WTC11 (cell line): ENCODE measurements around the gene SH2B3. TPM values are rescaled to one million over a fixed set of nuclear protein-coding genes. Genes with fewer than 3 reads are reported as not detected.
A peak's percentile ranks its signal among the peaks of the same experiment; 100 is the strongest.

Experiments
- ATAC-seq: fragments of 200-7000 bp; cut with Tn5 transposase; 2 replicates; pipeline ENCODE4 v1.10.0; 2021; ENCODE audit warnings: mild to moderate bottlenecking, moderate library complexity
- CTCF ChIA-PET: fragments of 300-600 bp; sonication (Branson Sonifier 250); formaldehyde crosslinking; loops from one replicate; lab custom pipeline; 2021; ENCODE audit warnings: antibody characterized with exemption; lab: Charles Lee
- POLR2A ChIA-PET: fragments of 350-600 bp; sonication (Branson Sonifier 250); formaldehyde crosslinking; loops from one replicate; lab custom pipeline; 2021; ENCODE audit warnings: antibody characterized with exemption; lab: Charles Lee
- DNase-seq: peaks from one replicate; pipeline ENCODE4 v3.0.0; 2021; ENCODE audit warnings: low spot score
- H3K27ac Mint-ChIP-seq: 2 replicates; pipeline ENCODE4 v1.8.0; 2021; ENCODE audit warnings: mixed read lengths
- H3K27me3 Mint-ChIP-seq: 2 replicates; pipeline ENCODE4 v1.8.0; 2021; ENCODE audit warnings: low read depth, mild to moderate bottlenecking, moderate library complexity, mixed read lengths
- H3K36me3 Mint-ChIP-seq: 2 replicates; pipeline ENCODE4 v1.8.0; 2021; ENCODE audit warnings: mixed read lengths
- H3K4me1 Mint-ChIP-seq: 2 replicates; pipeline ENCODE4 v1.8.0; 2022; ENCODE audit warnings: mixed read lengths
- H3K4me3 Mint-ChIP-seq: 2 replicates; pipeline ENCODE4 v1.8.0; 2021; ENCODE audit warnings: mild to moderate bottlenecking, moderate library complexity, mixed read lengths
- H3K9me3 Mint-ChIP-seq: 2 replicates; pipeline ENCODE4 v1.8.0; 2021; ENCODE audit warnings: mixed read lengths
- CBFB ChIP-seq: sonication (generic); formaldehyde crosslinking; IDR thresholded peaks from 2 replicates; pipeline ENCODE4 v1.8.1; 2022; ENCODE audit warnings: mild to moderate bottlenecking, low read depth, missing genetic modification reagents
- CREB1 ChIP-seq: sonication (generic); formaldehyde crosslinking; IDR thresholded peaks from 2 replicates; pipeline ENCODE4 v1.8.0; 2023; ENCODE audit warnings: mild to moderate bottlenecking, missing genetic modification reagents
- CREM ChIP-seq: sonication (generic); formaldehyde crosslinking; IDR thresholded peaks from 2 replicates; pipeline ENCODE4 v1.8.1; 2022; ENCODE audit warnings: mild to moderate bottlenecking, missing genetic modification reagents, moderate library complexity
- ESRRA ChIP-seq: sonication (generic); formaldehyde crosslinking; IDR thresholded peaks from 2 replicates; pipeline ENCODE4 v1.8.1; 2022; ENCODE audit warnings: mild to moderate bottlenecking, missing genetic modification reagents, borderline replicate concordance
- ETV6 ChIP-seq: sonication (generic); formaldehyde crosslinking; IDR thresholded peaks from 2 replicates; pipeline ENCODE4 v1.8.1; 2022; ENCODE audit warnings: mild to moderate bottlenecking, missing genetic modification reagents
- FOXJ3 ChIP-seq: sonication (generic); formaldehyde crosslinking; IDR thresholded peaks from 2 replicates; pipeline ENCODE4 v1.9.0; 2021; ENCODE audit warnings: missing genetic modification reagents, mild to moderate bottlenecking, borderline replicate concordance
- FOXK1 ChIP-seq: sonication (generic); formaldehyde crosslinking; IDR thresholded peaks from 2 replicates; pipeline ENCODE4 v1.8.0; 2022; ENCODE audit warnings: mild to moderate bottlenecking, moderate library complexity, missing genetic modification reagents
- FOXP1 ChIP-seq: sonication (generic); formaldehyde crosslinking; IDR thresholded peaks from 2 replicates; pipeline ENCODE4 v1.8.0; 2022; ENCODE audit warnings: missing genetic modification reagents, mild to moderate bottlenecking, moderate library complexity, borderline replicate concordance
- GABPB1 ChIP-seq: sonication (generic); formaldehyde crosslinking; IDR thresholded peaks from 2 replicates; pipeline ENCODE4 v1.8.1; 2023; ENCODE audit warnings: mild to moderate bottlenecking, missing genetic modification reagents
- JUN ChIP-seq: sonication (generic); formaldehyde crosslinking; IDR thresholded peaks from 2 replicates; pipeline ENCODE4 v1.8.0; 2023; ENCODE audit warnings: mild to moderate bottlenecking, missing genetic modification reagents
- MXD4 ChIP-seq: fragments of 250-450 bp; sonication (Bioruptor Pico); IDR thresholded peaks from 2 replicates; pipeline ENCODE4 v1.8.0; 2021; ENCODE audit warnings: mild to moderate bottlenecking, moderate library complexity, borderline replicate concordance
- NFE2L1 ChIP-seq: sonication (generic); formaldehyde crosslinking; IDR thresholded peaks from 2 replicates; pipeline ENCODE4 v1.8.1; 2023; ENCODE audit warnings: missing genetic modification reagents
- NFYB ChIP-seq: sonication (generic); formaldehyde crosslinking; conservative IDR thresholded peaks from 2 replicates; pipeline ENCODE4 v1.8.0; 2022; ENCODE audit warnings: low read depth, missing genetic modification reagents
- RELA ChIP-seq: sonication (generic); formaldehyde crosslinking; IDR thresholded peaks from 2 replicates; pipeline ENCODE4 v1.8.1; 2022; ENCODE audit warnings: missing genetic modification reagents, mild to moderate bottlenecking, borderline replicate concordance
- SMAD4 ChIP-seq: sonication (generic); formaldehyde crosslinking; IDR thresholded peaks from 2 replicates; pipeline ENCODE4 v1.8.0; 2022; ENCODE audit warnings: mild to moderate bottlenecking, missing genetic modification reagents
- SP1 ChIP-seq: sonication (generic); formaldehyde crosslinking; conservative IDR thresholded peaks from 2 replicates; pipeline ENCODE4 v1.8.1; 2022; ENCODE audit warnings: missing genetic modification reagents
- TCF7 ChIP-seq: sonication (generic); formaldehyde crosslinking; IDR thresholded peaks from 2 replicates; pipeline ENCODE4 v1.8.0; 2022; ENCODE audit warnings: mild to moderate bottlenecking, low read depth, missing genetic modification reagents, moderate library complexity
- TP53 ChIP-seq: sonication (generic); formaldehyde crosslinking; IDR thresholded peaks from 2 replicates; pipeline ENCODE4 v1.8.1; 2023; ENCODE audit warnings: mild to moderate bottlenecking, missing genetic modification reagents
- ZNF138 ChIP-seq: sonication (generic); formaldehyde crosslinking; conservative IDR thresholded peaks from 2 replicates; pipeline ENCODE4 v1.8.1; 2022; ENCODE audit warnings: mild to moderate bottlenecking, moderate library complexity, missing genetic modification reagents
- total RNA-seq: library from RNA; stranded (reverse); gene quantifications from 3 replicates; pipeline ENCODE4 v1.2.3, GENCODE V29; 2021
- TF ChIP-seq, protein P1 (sequence below): sonication (generic); formaldehyde crosslinking; IDR thresholded peaks from 2 replicates; pipeline ENCODE4 v1.8.0; 2022; ENCODE audit warnings: mild to moderate bottlenecking, missing genetic modification reagents
- TF ChIP-seq, protein P2 (sequence below): sonication (generic); formaldehyde crosslinking; IDR thresholded peaks from 2 replicates; pipeline ENCODE4 v1.8.0; 2022; ENCODE audit warnings: missing genetic modification reagents
- TF ChIP-seq, protein P3 (sequence below): sonication (generic); formaldehyde crosslinking; IDR thresholded peaks from 2 replicates; pipeline ENCODE4 v1.8.1; 2023; ENCODE audit warnings: mild to moderate bottlenecking, moderate library complexity, missing genetic modification reagents
- TF ChIP-seq, protein P4 (sequence below): sonication (generic); formaldehyde crosslinking; IDR thresholded peaks from 2 replicates; pipeline ENCODE4 v1.8.0; 2022; ENCODE audit warnings: mild to moderate bottlenecking, missing genetic modification reagents
- TF ChIP-seq, protein P5 (sequence below): sonication (generic); formaldehyde crosslinking; IDR thresholded peaks from 2 replicates; pipeline ENCODE4 v1.8.1; 2023; ENCODE audit warnings: mild to moderate bottlenecking, missing genetic modification reagents
- TF ChIP-seq, protein P6 (sequence below): sonication (generic); formaldehyde crosslinking; IDR thresholded peaks from 2 replicates; pipeline ENCODE4 v1.8.0; 2023; ENCODE audit warnings: missing genetic modification reagents
- TF ChIP-seq, protein P7 (sequence below): sonication (generic); formaldehyde crosslinking; IDR thresholded peaks from 2 replicates; pipeline ENCODE4 v1.8.1; 2022; ENCODE audit warnings: mild to moderate bottlenecking, moderate library complexity, missing genetic modification reagents

The SH2B3 gene
- total RNA-seq, 1 experiment from 2014 or later: 31.8 TPM

DNA sequence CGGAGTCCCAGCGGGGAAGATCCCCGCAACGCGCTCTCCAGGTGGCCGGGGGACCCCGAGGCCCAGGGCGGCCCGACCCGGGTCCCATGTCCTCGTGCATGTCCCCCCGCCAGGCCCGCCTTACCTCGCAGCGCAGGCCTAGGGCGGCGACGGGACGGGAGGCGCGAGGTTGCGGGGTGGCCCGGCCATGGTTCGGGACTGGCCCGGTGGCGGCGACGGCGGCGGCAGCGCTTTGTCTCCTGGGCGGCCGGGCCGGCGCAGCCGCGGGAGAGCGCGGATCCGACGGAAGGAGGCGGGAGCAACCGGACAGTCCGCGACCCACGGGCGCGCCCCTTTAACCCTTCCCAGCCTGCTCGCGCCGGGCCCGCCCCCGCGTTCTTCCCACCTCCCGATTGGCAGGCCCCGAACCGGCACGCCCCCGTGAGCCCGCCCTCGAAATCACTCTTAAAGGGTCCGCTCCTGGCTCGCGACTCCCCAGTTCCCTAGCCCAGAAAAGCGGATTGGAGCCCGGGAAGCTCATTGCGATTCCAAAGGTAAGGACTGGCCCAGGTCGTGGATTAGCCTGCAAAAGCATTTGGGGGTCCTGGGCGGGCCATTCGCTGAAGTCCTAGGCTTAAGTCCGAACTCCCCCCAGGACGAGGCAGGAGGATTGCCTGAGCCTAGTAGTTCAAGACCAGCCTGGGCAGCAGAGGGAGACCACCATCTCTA is 36.8 kb upstream of the SH2B3 start, which contains the start of gene PHETA1:
TSS of gene PHETA1 (minus strand) at position 308 of the 708 bp plus-strand sequence. CDS start 5,668 bp downstream, outside the sequence.
- DNase-seq: peak; percentile 95
- Mint-ChIP-seq H3K4me3 (peak within 1 kb of the TSS; percentile 72), H3K27ac (0 out of 2 replicates have a peak within 1 kb of the TSS, but pooled peaks have one; percentile 27), H3K27me3 (peaks cover 30% of the 10 kb centered on the region), H3K9me3 (no peaks in the 10 kb centered on the region; the same call in 1 of the 2 replicates), H3K36me3 (no peaks in the 10 kb centered on the region), H3K4me1 (peaks cover 10% of the 10 kb centered on the region)
- ChIA-PET CTCF (interaction anchor here (0.8 to 3.6 kb wide), 11 partner anchors 10 to 82 kb away, joined by 3 to 35 read pairs (median 5); no protein-coding TSS in a partner anchor), POLR2A (interaction anchor here (0.5 to 1.2 kb wide), 2 partner anchors 34 to 211 kb away, joined by 3 read pairs; no protein-coding TSS in a partner anchor)
- ATAC-seq: peak; percentile 94
- TF ChIP-seq RELA (CRISPR knock-in tag) (peak; percentile 51; the same call in 1 of the 2 replicates), CREB1 (CRISPR knock-in tag) (no peak), JUN (CRISPR knock-in tag) (0 out of 2 replicates have a peak, but pooled peaks have one; percentile 13), SMAD4 (CRISPR knock-in tag) (no peak), SP1 (CRISPR knock-in tag) (peak; percentile 96), NFE2L1 (peak; percentile 33; the same call in 1 of the 2 replicates), TP53 (CRISPR knock-in tag) (peak; percentile 67; the same call in 1 of the 2 replicates), FOXJ3 (CRISPR knock-in tag) (no peak), FOXK1 (peak; percentile 63), CREM (CRISPR knock-in tag) (peak; percentile 44; the same call in 1 of the 2 replicates), ZNF138 (CRISPR knock-in tag) (peak; percentile 75; the same call in 1 of the 2 replicates), GABPB1 (CRISPR knock-in tag) (peak; percentile 55), NFYB (CRISPR knock-in tag) (peak; percentile 50; the same call in 1 of the 2 replicates), MXD4 (no peak), TCF7 (no peak; the same call in 1 of the 2 replicates), ESRRA (CRISPR knock-in tag) (peak; percentile 83), ETV6 (CRISPR knock-in tag) (peak; percentile 78), FOXP1 (peak; percentile 87), CBFB (CRISPR knock-in tag) (no peak)
- TF ChIP-seq, protein P1, sequence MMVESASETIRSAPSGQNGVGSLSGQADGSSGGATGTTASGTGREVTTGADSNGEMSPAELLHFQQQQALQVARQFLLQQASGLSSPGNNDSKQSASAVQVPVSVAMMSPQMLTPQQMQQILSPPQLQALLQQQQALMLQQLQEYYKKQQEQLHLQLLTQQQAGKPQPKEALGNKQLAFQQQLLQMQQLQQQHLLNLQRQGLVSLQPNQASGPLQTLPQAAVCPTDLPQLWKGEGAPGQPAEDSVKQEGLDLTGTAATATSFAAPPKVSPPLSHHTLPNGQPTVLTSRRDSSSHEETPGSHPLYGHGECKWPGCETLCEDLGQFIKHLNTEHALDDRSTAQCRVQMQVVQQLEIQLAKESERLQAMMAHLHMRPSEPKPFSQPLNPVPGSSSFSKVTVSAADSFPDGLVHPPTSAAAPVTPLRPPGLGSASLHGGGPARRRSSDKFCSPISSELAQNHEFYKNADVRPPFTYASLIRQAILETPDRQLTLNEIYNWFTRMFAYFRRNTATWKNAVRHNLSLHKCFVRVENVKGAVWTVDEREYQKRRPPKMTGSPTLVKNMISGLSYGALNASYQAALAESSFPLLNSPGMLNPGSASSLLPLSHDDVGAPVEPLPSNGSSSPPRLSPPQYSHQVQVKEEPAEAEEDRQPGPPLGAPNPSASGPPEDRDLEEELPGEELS (CRISPR knock-in tag): peak; percentile 54
- TF ChIP-seq, protein P2, sequence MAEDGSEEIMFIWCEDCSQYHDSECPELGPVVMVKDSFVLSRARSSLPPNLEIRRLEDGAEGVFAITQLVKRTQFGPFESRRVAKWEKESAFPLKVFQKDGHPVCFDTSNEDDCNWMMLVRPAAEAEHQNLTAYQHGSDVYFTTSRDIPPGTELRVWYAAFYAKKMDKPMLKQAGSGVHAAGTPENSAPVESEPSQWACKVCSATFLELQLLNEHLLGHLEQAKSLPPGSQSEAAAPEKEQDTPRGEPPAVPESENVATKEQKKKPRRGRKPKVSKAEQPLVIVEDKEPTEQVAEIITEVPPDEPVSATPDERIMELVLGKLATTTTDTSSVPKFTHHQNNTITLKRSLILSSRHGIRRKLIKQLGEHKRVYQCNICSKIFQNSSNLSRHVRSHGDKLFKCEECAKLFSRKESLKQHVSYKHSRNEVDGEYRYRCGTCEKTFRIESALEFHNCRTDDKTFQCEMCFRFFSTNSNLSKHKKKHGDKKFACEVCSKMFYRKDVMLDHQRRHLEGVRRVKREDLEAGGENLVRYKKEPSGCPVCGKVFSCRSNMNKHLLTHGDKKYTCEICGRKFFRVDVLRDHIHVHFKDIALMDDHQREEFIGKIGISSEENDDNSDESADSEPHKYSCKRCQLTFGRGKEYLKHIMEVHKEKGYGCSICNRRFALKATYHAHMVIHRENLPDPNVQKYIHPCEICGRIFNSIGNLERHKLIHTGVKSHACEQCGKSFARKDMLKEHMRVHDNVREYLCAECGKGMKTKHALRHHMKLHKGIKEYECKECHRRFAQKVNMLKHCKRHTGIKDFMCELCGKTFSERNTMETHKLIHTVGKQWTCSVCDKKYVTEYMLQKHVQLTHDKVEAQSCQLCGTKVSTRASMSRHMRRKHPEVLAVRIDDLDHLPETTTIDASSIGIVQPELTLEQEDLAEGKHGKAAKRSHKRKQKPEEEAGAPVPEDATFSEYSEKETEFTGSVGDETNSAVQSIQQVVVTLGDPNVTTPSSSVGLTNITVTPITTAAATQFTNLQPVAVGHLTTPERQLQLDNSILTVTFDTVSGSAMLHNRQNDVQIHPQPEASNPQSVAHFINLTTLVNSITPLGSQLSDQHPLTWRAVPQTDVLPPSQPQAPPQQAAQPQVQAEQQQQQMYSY (CRISPR knock-in tag): peak; percentile 86
- TF ChIP-seq, protein P3, sequence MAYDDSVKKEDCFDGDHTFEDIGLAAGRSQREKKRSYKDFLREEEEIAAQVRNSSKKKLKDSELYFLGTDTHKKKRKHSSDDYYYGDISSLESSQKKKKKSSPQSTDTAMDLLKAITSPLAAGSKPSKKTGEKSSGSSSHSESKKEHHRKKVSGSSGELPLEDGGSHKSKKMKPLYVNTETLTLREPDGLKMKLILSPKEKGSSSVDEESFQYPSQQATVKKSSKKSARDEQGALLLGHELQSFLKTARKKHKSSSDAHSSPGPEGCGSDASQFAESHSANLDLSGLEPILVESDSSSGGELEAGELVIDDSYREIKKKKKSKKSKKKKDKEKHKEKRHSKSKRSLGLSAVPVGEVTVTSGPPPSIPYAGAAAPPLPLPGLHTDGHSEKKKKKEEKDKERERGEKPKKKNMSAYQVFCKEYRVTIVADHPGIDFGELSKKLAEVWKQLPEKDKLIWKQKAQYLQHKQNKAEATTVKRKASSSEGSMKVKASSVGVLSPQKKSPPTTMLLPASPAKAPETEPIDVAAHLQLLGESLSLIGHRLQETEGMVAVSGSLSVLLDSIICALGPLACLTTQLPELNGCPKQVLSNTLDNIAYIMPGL: peak; percentile 83
- TF ChIP-seq, protein P4, sequence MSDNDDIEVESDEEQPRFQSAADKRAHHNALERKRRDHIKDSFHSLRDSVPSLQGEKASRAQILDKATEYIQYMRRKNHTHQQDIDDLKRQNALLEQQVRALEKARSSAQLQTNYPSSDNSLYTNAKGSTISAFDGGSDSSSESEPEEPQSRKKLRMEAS (CRISPR knock-in tag): peak; percentile 73; the same call in 1 of the 2 replicates
- TF ChIP-seq, protein P5, sequence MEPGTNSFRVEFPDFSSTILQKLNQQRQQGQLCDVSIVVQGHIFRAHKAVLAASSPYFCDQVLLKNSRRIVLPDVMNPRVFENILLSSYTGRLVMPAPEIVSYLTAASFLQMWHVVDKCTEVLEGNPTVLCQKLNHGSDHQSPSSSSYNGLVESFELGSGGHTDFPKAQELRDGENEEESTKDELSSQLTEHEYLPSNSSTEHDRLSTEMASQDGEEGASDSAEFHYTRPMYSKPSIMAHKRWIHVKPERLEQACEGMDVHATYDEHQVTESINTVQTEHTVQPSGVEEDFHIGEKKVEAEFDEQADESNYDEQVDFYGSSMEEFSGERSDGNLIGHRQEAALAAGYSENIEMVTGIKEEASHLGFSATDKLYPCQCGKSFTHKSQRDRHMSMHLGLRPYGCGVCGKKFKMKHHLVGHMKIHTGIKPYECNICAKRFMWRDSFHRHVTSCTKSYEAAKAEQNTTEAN (CRISPR knock-in tag): peak; percentile 56; the same call in 1 of the 2 replicates
- TF ChIP-seq, protein P6, sequence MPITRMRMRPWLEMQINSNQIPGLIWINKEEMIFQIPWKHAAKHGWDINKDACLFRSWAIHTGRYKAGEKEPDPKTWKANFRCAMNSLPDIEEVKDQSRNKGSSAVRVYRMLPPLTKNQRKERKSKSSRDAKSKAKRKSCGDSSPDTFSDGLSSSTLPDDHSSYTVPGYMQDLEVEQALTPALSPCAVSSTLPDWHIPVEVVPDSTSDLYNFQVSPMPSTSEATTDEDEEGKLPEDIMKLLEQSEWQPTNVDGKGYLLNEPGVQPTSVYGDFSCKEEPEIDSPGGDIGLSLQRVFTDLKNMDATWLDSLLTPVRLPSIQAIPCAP (CRISPR knock-in tag): 0 out of 2 replicates have a peak, but pooled peaks have one; percentile 37
- TF ChIP-seq, protein P7, sequence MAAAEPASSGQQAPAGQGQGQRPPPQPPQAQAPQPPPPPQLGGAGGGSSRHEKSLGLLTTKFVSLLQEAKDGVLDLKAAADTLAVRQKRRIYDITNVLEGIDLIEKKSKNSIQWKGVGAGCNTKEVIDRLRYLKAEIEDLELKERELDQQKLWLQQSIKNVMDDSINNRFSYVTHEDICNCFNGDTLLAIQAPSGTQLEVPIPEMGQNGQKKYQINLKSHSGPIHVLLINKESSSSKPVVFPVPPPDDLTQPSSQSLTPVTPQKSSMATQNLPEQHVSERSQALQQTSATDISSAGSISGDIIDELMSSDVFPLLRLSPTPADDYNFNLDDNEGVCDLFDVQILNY: peak; percentile 81; the same call in 1 of the 2 replicates
